Measurements from ENCODE around the gene RUFY1. TPM values are rescaled to one million over a fixed set of nuclear protein-coding genes. Genes with fewer than 3 reads are reported as not detected.
"Not testable (repeated sequence)": the region's sequence is repeated elsewhere in the genome, so short reads cannot be mapped to it uniquely, and the experiment has no call there.

RUFY1 gene, protein sequence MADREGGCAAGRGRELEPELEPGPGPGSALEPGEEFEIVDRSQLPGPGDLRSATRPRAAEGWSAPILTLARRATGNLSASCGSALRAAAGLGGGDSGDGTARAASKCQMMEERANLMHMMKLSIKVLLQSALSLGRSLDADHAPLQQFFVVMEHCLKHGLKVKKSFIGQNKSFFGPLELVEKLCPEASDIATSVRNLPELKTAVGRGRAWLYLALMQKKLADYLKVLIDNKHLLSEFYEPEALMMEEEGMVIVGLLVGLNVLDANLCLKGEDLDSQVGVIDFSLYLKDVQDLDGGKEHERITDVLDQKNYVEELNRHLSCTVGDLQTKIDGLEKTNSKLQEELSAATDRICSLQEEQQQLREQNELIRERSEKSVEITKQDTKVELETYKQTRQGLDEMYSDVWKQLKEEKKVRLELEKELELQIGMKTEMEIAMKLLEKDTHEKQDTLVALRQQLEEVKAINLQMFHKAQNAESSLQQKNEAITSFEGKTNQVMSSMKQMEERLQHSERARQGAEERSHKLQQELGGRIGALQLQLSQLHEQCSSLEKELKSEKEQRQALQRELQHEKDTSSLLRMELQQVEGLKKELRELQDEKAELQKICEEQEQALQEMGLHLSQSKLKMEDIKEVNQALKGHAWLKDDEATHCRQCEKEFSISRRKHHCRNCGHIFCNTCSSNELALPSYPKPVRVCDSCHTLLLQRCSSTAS
- 41.2 and 42.3 TPM in 2 replicates for total RNA-seq
- polyA plus RNA-seq, result 37.3 and 38.6 TPM in 2 replicates

DNA sequence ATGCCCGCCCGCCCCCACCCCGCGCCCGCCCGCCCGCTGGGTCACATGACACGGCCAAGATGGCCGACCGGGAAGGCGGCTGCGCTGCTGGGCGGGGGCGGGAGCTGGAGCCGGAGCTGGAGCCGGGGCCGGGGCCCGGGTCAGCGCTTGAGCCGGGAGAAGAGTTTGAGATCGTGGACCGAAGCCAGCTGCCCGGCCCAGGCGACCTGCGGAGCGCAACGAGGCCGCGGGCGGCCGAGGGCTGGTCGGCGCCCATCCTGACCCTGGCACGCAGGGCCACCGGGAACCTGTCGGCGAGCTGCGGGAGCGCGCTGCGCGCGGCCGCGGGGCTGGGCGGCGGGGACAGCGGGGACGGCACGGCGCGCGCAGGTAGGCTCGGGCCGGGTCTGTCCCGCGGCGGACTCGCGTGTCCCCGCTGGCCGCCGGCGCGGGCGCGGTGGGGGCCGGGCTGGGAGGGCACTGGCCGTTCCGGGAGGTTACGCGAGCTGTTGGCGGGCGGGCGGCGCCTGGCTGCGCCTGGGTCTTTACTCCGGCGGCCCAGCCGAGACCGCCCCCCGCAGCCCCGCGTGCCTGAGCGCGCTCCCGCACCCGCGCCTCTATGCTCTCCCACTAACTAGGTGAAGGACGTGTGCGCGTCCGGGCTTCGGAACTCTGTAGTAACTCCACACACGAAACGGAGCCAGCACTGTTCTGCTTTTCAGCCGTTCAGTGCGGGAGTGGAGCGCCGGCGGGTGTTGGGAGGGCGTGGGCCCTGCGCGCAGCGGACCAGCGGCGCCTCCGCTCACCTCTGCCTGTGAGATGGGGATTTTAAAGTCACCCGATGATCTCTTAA lies at the start of gene RUFY1:
TSS of gene RUFY1 (plus strand) at position 44 of the 832 bp plus-strand sequence. CDS start at position 60, 16 bp downstream.
- H2AFZ ChIP-seq, result peak within 1 kb of the TSS; percentile 90
- H3K4me3 ChIP-seq, result peak within 1 kb of the TSS; percentile 100
- H3K9me2 ChIP-seq (replicated peaks; ENCODE audit: insufficient read depth), result no peaks in the 10 kb centered on the region
- under 1% methylated on average over 57 of the region's 109 CpGs for WGBS (ENCODE audit: low lambda C conversion rate, missing lambda C conversion rate)
- peaks cover 11% of the 10 kb centered on the region for H3K4me1 ChIP-seq (ENCODE audit: insufficient read depth)
- peak within 1 kb of the TSS; percentile 100 for H3K27ac ChIP-seq
- TF ChIP-seq EZH2phosphoT487 (IDR thresholded peaks at IDR 0.05; ENCODE audit: low read depth, severe bottlenecking, unreplicated experiment), result no peak
- TF ChIP-seq, protein P1, sequence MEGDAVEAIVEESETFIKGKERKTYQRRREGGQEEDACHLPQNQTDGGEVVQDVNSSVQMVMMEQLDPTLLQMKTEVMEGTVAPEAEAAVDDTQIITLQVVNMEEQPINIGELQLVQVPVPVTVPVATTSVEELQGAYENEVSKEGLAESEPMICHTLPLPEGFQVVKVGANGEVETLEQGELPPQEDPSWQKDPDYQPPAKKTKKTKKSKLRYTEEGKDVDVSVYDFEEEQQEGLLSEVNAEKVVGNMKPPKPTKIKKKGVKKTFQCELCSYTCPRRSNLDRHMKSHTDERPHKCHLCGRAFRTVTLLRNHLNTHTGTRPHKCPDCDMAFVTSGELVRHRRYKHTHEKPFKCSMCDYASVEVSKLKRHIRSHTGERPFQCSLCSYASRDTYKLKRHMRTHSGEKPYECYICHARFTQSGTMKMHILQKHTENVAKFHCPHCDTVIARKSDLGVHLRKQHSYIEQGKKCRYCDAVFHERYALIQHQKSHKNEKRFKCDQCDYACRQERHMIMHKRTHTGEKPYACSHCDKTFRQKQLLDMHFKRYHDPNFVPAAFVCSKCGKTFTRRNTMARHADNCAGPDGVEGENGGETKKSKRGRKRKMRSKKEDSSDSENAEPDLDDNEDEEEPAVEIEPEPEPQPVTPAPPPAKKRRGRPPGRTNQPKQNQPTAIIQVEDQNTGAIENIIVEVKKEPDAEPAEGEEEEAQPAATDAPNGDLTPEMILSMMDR (IDR thresholded peaks at IDR 0.05; ENCODE audit: poor library complexity), result peak; percentile 5
- H4K20me1 ChIP-seq (ENCODE audit: insufficient read depth, poor library complexity, severe bottlenecking), result peaks cover 9% of the 10 kb centered on the region
- peak within 1 kb of the TSS; percentile 91 for H3K4me2 ChIP-seq
- no peaks in the 10 kb centered on the region for H3K36me3 ChIP-seq (replicated peaks; ENCODE audit: insufficient read depth, low read depth)
- H3K27me3 ChIP-seq, result no peaks in the 10 kb centered on the region
- peaks cover 47% of the 10 kb centered on the region for H3K79me2 ChIP-seq
- peak; percentile 89 for DNase-seq (ENCODE audit: low spot score)
- no peaks in the 10 kb centered on the region for H3K9me3 ChIP-seq (ENCODE audit: low read depth)

DNA sequence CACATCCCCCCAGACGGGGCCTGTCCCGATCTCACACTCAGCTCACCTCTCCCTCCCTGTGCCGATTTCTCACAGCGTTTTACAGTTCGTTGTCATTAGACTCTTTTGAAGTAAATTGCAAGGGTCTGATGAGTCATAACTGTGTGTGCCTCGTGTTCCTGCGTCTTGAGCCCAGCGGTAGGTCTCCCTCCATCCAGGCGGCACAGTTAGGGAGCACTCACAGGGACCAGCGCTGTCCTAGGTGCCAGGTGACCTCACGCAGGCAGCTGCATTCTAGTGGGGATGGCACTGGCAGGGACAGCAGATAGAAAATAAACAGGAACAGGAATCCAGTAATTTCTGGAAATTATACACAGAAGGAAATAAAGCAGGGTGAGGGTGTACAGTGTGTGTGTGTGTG lies 48.4 kb upstream of the RUFY1 start:
- WGBS (ENCODE audit: low lambda C conversion rate, missing lambda C conversion rate), result no CpG with 5 or more reads among the region's 11 CpGs
- not testable (repeated sequence) for H3K9me3 ChIP-seq (ENCODE audit: low read depth); H2AFZ ChIP-seq; H3K4me2 ChIP-seq; H4K20me1 ChIP-seq (ENCODE audit: insufficient read depth, poor library complexity, severe bottlenecking); H3K4me1 ChIP-seq (ENCODE audit: insufficient read depth); DNase-seq (ENCODE audit: low spot score); H3K4me3 ChIP-seq; H3K79me2 ChIP-seq; H3K9me2 ChIP-seq (replicated peaks; ENCODE audit: insufficient read depth); H3K27ac ChIP-seq; H3K27me3 ChIP-seq; H3K36me3 ChIP-seq (replicated peaks; ENCODE audit: insufficient read depth, low read depth)

DNA sequence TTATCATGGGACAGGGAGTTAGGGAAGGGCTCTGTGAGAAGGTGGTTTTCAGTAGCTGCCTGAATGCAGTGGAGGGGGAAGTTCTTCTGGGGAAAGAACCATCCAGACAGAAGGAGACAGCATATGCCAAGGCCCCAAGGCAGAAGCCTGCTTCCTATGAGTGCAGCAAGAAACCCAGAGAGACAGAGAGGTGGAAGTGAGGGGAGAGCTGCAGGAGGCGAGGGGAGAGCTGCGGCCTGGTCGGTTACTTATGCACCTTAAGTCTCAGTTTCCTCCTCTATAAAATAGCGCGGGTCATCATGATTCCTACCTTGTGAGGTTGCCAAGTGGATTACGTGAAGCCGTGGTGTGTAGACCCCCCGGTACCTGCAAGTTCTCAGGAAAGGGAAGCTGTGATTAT lies 47.9 kb upstream of the RUFY1 start:
- H3K4me2 ChIP-seq; H3K79me2 ChIP-seq; H3K27ac ChIP-seq; DNase-seq (ENCODE audit: low spot score); H3K9me3 ChIP-seq (ENCODE audit: low read depth); H3K27me3 ChIP-seq; H3K9me2 ChIP-seq (replicated peaks; ENCODE audit: insufficient read depth); H2AFZ ChIP-seq; H4K20me1 ChIP-seq (ENCODE audit: insufficient read depth, poor library complexity, severe bottlenecking); H3K36me3 ChIP-seq (replicated peaks; ENCODE audit: insufficient read depth, low read depth); H3K4me1 ChIP-seq (ENCODE audit: insufficient read depth); H3K4me3 ChIP-seq: not testable (repeated sequence)
- WGBS (ENCODE audit: low lambda C conversion rate, missing lambda C conversion rate), result 96% methylated on average over 5 of the region's 8 CpGs

DNA sequence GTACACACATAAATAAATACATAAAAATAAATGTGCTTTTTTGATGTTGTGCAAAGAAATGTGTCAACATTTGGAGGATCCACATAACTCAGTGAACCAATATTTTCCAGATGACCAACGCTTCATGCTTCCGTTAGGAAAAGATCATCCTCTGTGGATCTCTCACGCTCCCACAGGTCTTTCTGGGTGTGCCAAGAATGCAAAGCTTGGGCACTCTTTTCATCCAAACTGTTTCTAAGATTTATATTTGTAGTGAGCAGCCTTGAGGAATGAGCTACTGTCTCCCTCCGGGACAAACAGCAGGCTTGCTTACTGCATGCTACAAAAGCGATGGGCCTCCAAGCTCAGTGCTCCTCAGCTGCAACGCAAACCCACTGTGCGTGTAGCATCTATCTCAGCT lies 46.2 kb upstream of the RUFY1 start:
- Histone ChIP-seq H3K27me3 (no peaks in the 10 kb centered on the region), H3K4me2 (no peak overlapping the region), H3K9me2 (replicated peaks; ENCODE audit: insufficient read depth) (no peaks in the 10 kb centered on the region), H3K4me3 (no peak overlapping the region), H3K79me2 (no peaks in the 10 kb centered on the region), H3K4me1 (ENCODE audit: insufficient read depth) (no peaks in the 10 kb centered on the region), H2AFZ (no peak overlapping the region), H3K36me3 (replicated peaks; ENCODE audit: insufficient read depth, low read depth) (no peaks in the 10 kb centered on the region), H3K9me3 (ENCODE audit: low read depth) (no peaks in the 10 kb centered on the region), H4K20me1 (ENCODE audit: insufficient read depth, poor library complexity, severe bottlenecking) (no peaks in the 10 kb centered on the region), H3K27ac (no peak overlapping the region)
- TF ChIP-seq EZH2 (IDR thresholded peaks at IDR 0.05; ENCODE audit: borderline replicate concordance), result no peak
- TF ChIP-seq EZH2phosphoT487 (IDR thresholded peaks at IDR 0.05; ENCODE audit: low read depth, severe bottlenecking, unreplicated experiment), result no peak
- TF ChIP-seq, protein P1 (IDR thresholded peaks at IDR 0.05; ENCODE audit: poor library complexity), result no peak
- DNase-seq (ENCODE audit: low spot score), result no peak
- WGBS (ENCODE audit: low lambda C conversion rate, missing lambda C conversion rate), result 68% methylated on average over 7 of the region's 7 CpGs

All from hepatocyte (in vitro differentiated cells).